HG03432 (cell line): ENCODE results near the gene TMEM165.

Experiments
- ATAC-seq: cut with Tn5 transposase; IDR thresholded peaks from one replicate; pipeline ENCODE4 v1.9.1; 2021; ENCODE audit warnings: mild to moderate bottlenecking, moderate library complexity; ENCODE audit not compliant: unreplicated experiment

The TMEM165 gene

GRCh38 chr4:55405073-55405472, 9.3 kb downstream of the TMEM165 start:
- no peak for ATAC-seq

- ATAC-seq = no peak
Observed at GRCh38 chr4:55406545-55406944, 10.8 kb downstream of the TMEM165 start.

GRCh38 chr4:55407119-55407518, 11.4 kb downstream of the TMEM165 start:
- no peak for ATAC-seq

GRCh38 chr4:55407764-55408163, 12.0 kb downstream of the TMEM165 start:
- ATAC-seq = no peak

- ATAC-seq = peak; percentile 86
Observed at GRCh38 chr4:55409468-55410171, 13.9 kb downstream of the TMEM165 start.

GRCh38 chr4:55410431-55410830, 14.7 kb downstream of the TMEM165 start:
- no peak for ATAC-seq

GRCh38 chr4:55411621-55412020, 15.9 kb downstream of the TMEM165 start:
- ATAC-seq = no peak

GRCh38 chr4:55416176-55416575, 20.4 kb downstream of the TMEM165 start:
- ATAC-seq = no peak

- no peak for ATAC-seq
Observed at GRCh38 chr4:55424791-55425190, 29.0 kb downstream of the TMEM165 start.

- ATAC-seq = no peak
Observed at GRCh38 chr4:55431710-55432336, 36.1 kb downstream of the TMEM165 start.

GRCh38 chr4:55435141-55435841, 39.5 kb downstream of the TMEM165 start:
- peak; percentile 83 for ATAC-seq

- no peak for ATAC-seq
Observed at GRCh38 chr4:55437356-55437796, 41.6 kb downstream of the TMEM165 start.

- no peak for ATAC-seq
Observed at GRCh38 chr4:55437823-55438222, 42.1 kb downstream of the TMEM165 start.

GRCh38 chr4:55438314-55438713, 42.6 kb downstream of the TMEM165 start:
- no peak for ATAC-seq

GRCh38 chr4:55439023-55439422, 43.3 kb downstream of the TMEM165 start:
- ATAC-seq = no peak

- ATAC-seq = no peak
Observed at GRCh38 chr4:55440786-55441185, 45.0 kb downstream of the TMEM165 start.

- ATAC-seq = no peak
Observed at GRCh38 chr4:55442541-55442940, 46.8 kb downstream of the TMEM165 start.

GRCh38 chr4:55444827-55445226, 49.1 kb downstream of the TMEM165 start:
- ATAC-seq = no peak

- no peak for ATAC-seq
Observed at GRCh38 chr4:55445921-55446577, 50.3 kb downstream of the TMEM165 start.

GRCh38 chr4:55446578-55446922, 50.8 kb downstream of the TMEM165 start:
- ATAC-seq = no peak

- no peak for ATAC-seq
Observed at GRCh38 chr4:55447108-55447708, 51.5 kb downstream of the TMEM165 start.
